ENCODE results near the gene PLA2G3.

PLA2G3 gene

GRCh38 chr22:31143038-31143437, 2.7 kb upstream of the PLA2G3 start:
- no peak for TF ChIP-seq TEAD4 (IDR thresholded peaks at IDR 0.05)
- TF ChIP-seq TCF12 (IDR thresholded peaks at IDR 0.05; ENCODE audit: low read depth) = no peak
- no peak for TF ChIP-seq EGR1 (IDR thresholded peaks at IDR 0.05)
- TF ChIP-seq FOXM1 (IDR thresholded peaks at IDR 0.05; ENCODE audit: borderline replicate concordance, low read depth) = no peak
- TF ChIP-seq TAF1 (IDR thresholded peaks at IDR 0.05; ENCODE audit: low read depth) = no peak
- no peak for TF ChIP-seq ZBTB7A (IDR thresholded peaks at IDR 0.05; ENCODE audit: low read depth)
- TF ChIP-seq USF1 (IDR thresholded peaks at IDR 0.05) = no peak
- no peak for TF ChIP-seq CEBPB (IDR thresholded peaks at IDR 0.05)
- no peak for TF ChIP-seq CREB1 (IDR thresholded peaks at IDR 0.05; ENCODE audit: low read depth)
- TF ChIP-seq EP300 (IDR thresholded peaks at IDR 0.05; ENCODE audit: borderline replicate concordance) = no peak
- TF ChIP-seq RAD21 (IDR thresholded peaks at IDR 0.05; ENCODE audit: low read depth) = no peak
- no peak for TF ChIP-seq YY1 (IDR thresholded peaks at IDR 0.05; ENCODE audit: low read depth)
- TF ChIP-seq MAX (IDR thresholded peaks at IDR 0.05) = no peak
- TF ChIP-seq NFIC (IDR thresholded peaks at IDR 0.05) = no peak

GRCh38 chr22:31142285-31142684, 2.0 kb upstream of the PLA2G3 start:
- no peak for TF ChIP-seq FOXM1 (IDR thresholded peaks at IDR 0.05; ENCODE audit: borderline replicate concordance, low read depth)
- no peak for TF ChIP-seq CEBPB (IDR thresholded peaks at IDR 0.05)
- no peak for TF ChIP-seq RAD21 (IDR thresholded peaks at IDR 0.05; ENCODE audit: low read depth)
- TF ChIP-seq YY1 (IDR thresholded peaks at IDR 0.05; ENCODE audit: low read depth) = no peak
- TF ChIP-seq TEAD4 (IDR thresholded peaks at IDR 0.05) = no peak
- no peak for TF ChIP-seq NFIC (IDR thresholded peaks at IDR 0.05)
- no peak for TF ChIP-seq REST (IDR thresholded peaks at IDR 0.05; ENCODE audit: low read depth)
- no peak for TF ChIP-seq TCF12 (IDR thresholded peaks at IDR 0.05; ENCODE audit: low read depth)
- no peak for TF ChIP-seq EP300 (IDR thresholded peaks at IDR 0.05; ENCODE audit: borderline replicate concordance)
- TF ChIP-seq CREB1 (IDR thresholded peaks at IDR 0.05; ENCODE audit: low read depth) = no peak
- TF ChIP-seq EGR1 (IDR thresholded peaks at IDR 0.05) = no peak
- TF ChIP-seq MAX (IDR thresholded peaks at IDR 0.05) = no peak
- no peak for TF ChIP-seq USF1 (IDR thresholded peaks at IDR 0.05)
- TF ChIP-seq TAF1 (IDR thresholded peaks at IDR 0.05; ENCODE audit: low read depth) = no peak
- TF ChIP-seq ZBTB7A (IDR thresholded peaks at IDR 0.05; ENCODE audit: low read depth) = no peak

GRCh38 chr22:31141551-31141950, 1.2 kb upstream of the PLA2G3 start:
- TF ChIP-seq TAF1 (IDR thresholded peaks at IDR 0.05; ENCODE audit: low read depth) = no peak
- no peak for TF ChIP-seq RAD21 (IDR thresholded peaks at IDR 0.05; ENCODE audit: low read depth)
- TF ChIP-seq MAX (IDR thresholded peaks at IDR 0.05) = no peak
- TF ChIP-seq CEBPB (IDR thresholded peaks at IDR 0.05) = no peak
- TF ChIP-seq EP300 (IDR thresholded peaks at IDR 0.05; ENCODE audit: borderline replicate concordance) = no peak
- TF ChIP-seq YY1 (IDR thresholded peaks at IDR 0.05; ENCODE audit: low read depth) = no peak
- no peak for TF ChIP-seq ZBTB7A (IDR thresholded peaks at IDR 0.05; ENCODE audit: low read depth)
- TF ChIP-seq EGR1 (IDR thresholded peaks at IDR 0.05) = no peak
- TF ChIP-seq TEAD4 (IDR thresholded peaks at IDR 0.05) = no peak
- no peak for TF ChIP-seq CREB1 (IDR thresholded peaks at IDR 0.05; ENCODE audit: low read depth)
- no peak for TF ChIP-seq FOXM1 (IDR thresholded peaks at IDR 0.05; ENCODE audit: borderline replicate concordance, low read depth)

- no peak for TF ChIP-seq FOXM1 (IDR thresholded peaks at IDR 0.05; ENCODE audit: borderline replicate concordance, low read depth)
- TF ChIP-seq CREB1 (IDR thresholded peaks at IDR 0.05; ENCODE audit: low read depth) = no peak
- TF ChIP-seq YY1 (IDR thresholded peaks at IDR 0.05; ENCODE audit: low read depth) = no peak
- no peak for TF ChIP-seq USF1 (IDR thresholded peaks at IDR 0.05)
- TF ChIP-seq RAD21 (IDR thresholded peaks at IDR 0.05; ENCODE audit: low read depth) = no peak
- TF ChIP-seq EP300 (IDR thresholded peaks at IDR 0.05; ENCODE audit: borderline replicate concordance) = no peak
- no peak for TF ChIP-seq TAF1 (IDR thresholded peaks at IDR 0.05; ENCODE audit: low read depth)
- TF ChIP-seq NFIC (IDR thresholded peaks at IDR 0.05) = peak; percentile 75
These were observed 438 bp upstream of the PLA2G3 start for GRCh38 chr22:31140746-31141145.

- no peak for TF ChIP-seq TAF1 (IDR thresholded peaks at IDR 0.05; ENCODE audit: low read depth)
- no peak for TF ChIP-seq MAX (IDR thresholded peaks at IDR 0.05)
- TF ChIP-seq YY1 (IDR thresholded peaks at IDR 0.05; ENCODE audit: low read depth) = no peak
- TF ChIP-seq EGR1 (IDR thresholded peaks at IDR 0.05) = no peak
- no peak for TF ChIP-seq RAD21 (IDR thresholded peaks at IDR 0.05; ENCODE audit: low read depth)
- TF ChIP-seq ZBTB7A (IDR thresholded peaks at IDR 0.05; ENCODE audit: low read depth) = no peak
- TF ChIP-seq REST (IDR thresholded peaks at IDR 0.05; ENCODE audit: low read depth) = no peak
- no peak for TF ChIP-seq FOXM1 (IDR thresholded peaks at IDR 0.05; ENCODE audit: borderline replicate concordance, low read depth)
- TF ChIP-seq NFIC (IDR thresholded peaks at IDR 0.05) = no peak
These were observed 1.2 kb downstream of the PLA2G3 start for GRCh38 chr22:31139066-31139465.
